ENCODE data around the gene CDK2.
"Not testable (repeated sequence)": the region's sequence is repeated elsewhere in the genome, so short reads cannot be mapped to it uniquely, and the experiment has no call there.

CDK2 gene

GRCh38 chr12:55966408-55967281, at the start of gene CDK2:
TSS of gene CDK2 (plus strand) at chr12:55966830. CDS start at chr12:55967009, 179 bp downstream.
- peak; percentile 55 for DNase-seq

GRCh38 chr12:55919032-55919431, 47.6 kb upstream of the CDK2 start:
- DNase-seq = not testable (repeated sequence)

GRCh38 chr12:55922126-55922525, 44.5 kb upstream of the CDK2 start:
- no peak for DNase-seq

- DNase-seq = not testable (repeated sequence)
Observed at GRCh38 chr12:55923648-55924047, 43.0 kb upstream of the CDK2 start.

GRCh38 chr12:55925371-55925770, 41.3 kb upstream of the CDK2 start:
- DNase-seq = no peak

GRCh38 chr12:55925870-55926737, 40.5 kb upstream of the CDK2 start:
- DNase-seq = no peak

GRCh38 chr12:55926738-55927587, 39.7 kb upstream of the CDK2 start:
- peak; percentile 86 for DNase-seq

GRCh38 chr12:55927588-55928502, 38.8 kb upstream of the CDK2 start, which contains the start of gene PYM1:
TSS of gene PYM1 (minus strand) at chr12:55927894. CDS start at chr12:55927761, 133 bp downstream.
- DNase-seq = peak; percentile 63

GRCh38 chr12:55929306-55929791, 37.3 kb upstream of the CDK2 start:
- no peak for DNase-seq

GRCh38 chr12:55930771-55931316, 35.8 kb upstream of the CDK2 start, which contains the start of gene DGKA:
TSS of gene DGKA (plus strand) at chr12:55931162. CDS start at chr12:55936504, 5,342 bp downstream.
- peak; percentile 82 for DNase-seq

GRCh38 chr12:55931317-55931779, 35.3 kb upstream of the CDK2 start:
- no peak for DNase-seq

GRCh38 chr12:55931780-55932550, 34.7 kb upstream of the CDK2 start:
- no peak for DNase-seq

- DNase-seq = no peak
Observed at GRCh38 chr12:55932551-55932910, 34.1 kb upstream of the CDK2 start.

GRCh38 chr12:55933169-55933798, 33.3 kb upstream of the CDK2 start:
- DNase-seq = no peak

- DNase-seq = no peak
Observed at GRCh38 chr12:55933799-55934742, 32.6 kb upstream of the CDK2 start.

GRCh38 chr12:55934773-55935172, 31.9 kb upstream of the CDK2 start:
- DNase-seq = no peak

GRCh38 chr12:55935738-55936151, 30.9 kb upstream of the CDK2 start:
- DNase-seq = no peak

- DNase-seq = no peak
Observed at GRCh38 chr12:55937981-55938380, 28.6 kb upstream of the CDK2 start.
